HG03025 (cell line): ENCODE measurements around the gene CMTR2.

Experiments used
- ATAC-seq: cut with Tn5 transposase; IDR thresholded peaks from one replicate; pipeline ENCODE4 v1.9.1; 2021; ENCODE audit warnings: mild to moderate bottlenecking, moderate library complexity; ENCODE audit not compliant: unreplicated experiment, low FRiP score

The CMTR2 gene

GRCh38 chr16:71276589-71277334 lies 12.4 kb downstream of the CMTR2 start:
- ATAC-seq = no peak

GRCh38 chr16:71273384-71273783 lies 15.8 kb downstream of the CMTR2 start:
- no peak for ATAC-seq

GRCh38 chr16:71264299-71264698 lies 24.9 kb downstream of the CMTR2 start:
- no peak for ATAC-seq

DNA sequence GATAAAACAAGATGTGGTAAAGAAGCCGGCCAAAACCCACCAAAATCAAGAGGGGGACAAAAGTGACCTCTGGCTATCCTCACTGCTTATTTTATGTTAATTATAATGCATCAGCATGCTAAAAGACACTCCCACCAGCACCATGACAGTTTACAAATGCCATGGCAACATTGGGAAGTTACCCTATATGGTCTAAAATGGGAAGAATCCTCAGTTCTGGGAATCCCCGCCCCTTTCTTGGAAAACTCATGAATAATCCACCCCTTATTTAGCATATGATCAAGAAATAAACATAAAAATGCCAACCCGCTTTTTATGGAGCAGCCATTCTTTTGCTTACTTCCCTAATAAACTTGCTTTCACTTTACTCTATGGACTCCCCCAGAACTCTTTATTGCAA lies 25.6 kb downstream of the CMTR2 start:
- no peak for ATAC-seq

- ATAC-seq = no peak
Observed at GRCh38 chr16:71262391-71262790, 26.8 kb downstream of the CMTR2 start.

DNA sequence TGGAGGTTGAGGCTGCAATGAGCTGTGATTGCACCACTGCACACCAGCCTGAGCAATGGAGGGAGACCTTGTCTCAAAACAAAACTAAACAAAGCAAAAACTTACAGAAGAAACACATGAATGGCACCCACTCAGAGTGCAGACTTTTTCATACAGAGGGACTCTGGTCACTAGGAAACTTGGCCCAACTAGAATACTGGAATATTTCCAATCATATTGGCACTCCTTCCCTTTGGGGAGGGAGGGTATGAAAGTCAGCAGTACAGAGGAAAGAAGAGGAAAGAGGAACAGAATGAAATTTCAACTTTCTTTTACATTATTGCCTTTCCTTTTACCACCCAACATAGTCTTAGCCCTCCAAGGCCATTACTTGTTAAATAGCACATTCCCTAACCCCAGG lies 28.2 kb downstream of the CMTR2 start:
- ATAC-seq = no peak

- ATAC-seq = no peak
Observed at GRCh38 chr16:71259086-71259485, 30.1 kb downstream of the CMTR2 start.

DNA sequence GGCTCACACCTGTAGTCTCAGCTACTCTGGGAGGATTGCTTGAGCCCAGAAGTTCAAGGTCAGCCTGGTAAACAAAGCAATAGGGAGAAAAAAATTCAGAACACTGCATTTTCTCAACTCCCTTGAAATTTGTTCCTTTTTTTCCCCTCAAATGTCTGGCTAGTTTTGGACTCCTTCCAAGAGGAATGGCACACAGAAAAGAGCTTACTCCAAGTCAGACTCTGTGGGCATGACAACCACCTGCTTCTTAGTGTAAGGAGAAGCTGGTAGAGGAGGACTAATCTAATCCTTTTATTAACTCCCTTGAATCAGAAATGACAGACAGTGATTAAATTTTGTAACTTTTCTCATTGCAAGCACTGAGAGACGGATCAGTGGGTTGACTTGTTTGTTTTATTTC lies 30.8 kb downstream of the CMTR2 start:
- no peak for ATAC-seq

DNA sequence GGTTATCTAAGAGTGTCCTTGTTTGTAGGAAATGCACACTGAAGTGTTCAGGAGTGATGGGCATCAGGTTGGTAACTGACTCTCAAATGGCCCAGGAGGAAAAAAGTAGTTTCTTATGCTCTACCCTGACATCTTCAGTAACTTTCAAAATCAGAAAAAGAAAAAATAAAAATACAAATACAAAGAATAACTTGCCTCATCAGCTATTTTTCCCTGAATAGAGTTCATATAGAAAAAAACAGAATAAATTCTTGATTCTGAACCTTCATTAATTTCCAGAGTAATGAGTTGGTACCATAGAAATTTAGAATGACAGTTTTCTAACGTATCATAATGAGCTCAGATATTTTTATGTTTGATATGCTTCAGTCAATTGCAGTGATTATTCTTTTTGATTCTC lies 31.4 kb downstream of the CMTR2 start:
- ATAC-seq = no peak

- ATAC-seq = no peak
Observed at GRCh38 chr16:71255721-71256120, 33.5 kb downstream of the CMTR2 start.

DNA sequence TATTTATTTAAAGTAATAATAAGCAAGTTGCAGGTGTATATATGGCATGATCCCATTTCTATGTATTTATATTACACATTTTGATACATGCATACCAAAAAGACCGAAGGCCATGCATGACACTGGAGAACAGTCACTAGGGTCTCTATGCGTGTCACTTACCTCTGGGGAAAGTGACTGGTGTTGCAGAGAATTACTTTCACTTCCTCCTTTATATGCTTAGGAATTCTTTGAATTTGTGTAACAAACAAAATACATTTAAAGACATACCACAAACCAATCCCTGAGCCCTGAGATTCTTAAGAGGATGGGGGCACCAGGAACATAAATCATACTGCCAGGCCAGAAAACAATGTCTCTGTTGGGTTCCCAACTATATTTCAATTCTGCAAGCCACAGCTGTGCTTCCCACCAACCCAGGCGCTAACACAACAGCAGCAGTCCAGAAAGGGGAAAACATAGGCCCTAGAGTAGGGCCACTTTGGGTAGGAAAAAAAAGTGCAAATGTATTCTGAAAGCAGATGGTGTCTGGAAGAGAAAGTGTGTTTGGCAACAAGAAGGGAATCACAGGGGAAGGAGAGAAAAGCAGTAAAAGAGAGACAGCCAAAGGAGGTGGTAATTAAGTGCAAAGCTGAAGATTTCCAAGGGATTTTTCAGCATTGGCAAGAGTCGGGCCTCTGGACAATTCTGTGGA lies 34.2 kb downstream of the CMTR2 start:
- no peak for ATAC-seq

DNA sequence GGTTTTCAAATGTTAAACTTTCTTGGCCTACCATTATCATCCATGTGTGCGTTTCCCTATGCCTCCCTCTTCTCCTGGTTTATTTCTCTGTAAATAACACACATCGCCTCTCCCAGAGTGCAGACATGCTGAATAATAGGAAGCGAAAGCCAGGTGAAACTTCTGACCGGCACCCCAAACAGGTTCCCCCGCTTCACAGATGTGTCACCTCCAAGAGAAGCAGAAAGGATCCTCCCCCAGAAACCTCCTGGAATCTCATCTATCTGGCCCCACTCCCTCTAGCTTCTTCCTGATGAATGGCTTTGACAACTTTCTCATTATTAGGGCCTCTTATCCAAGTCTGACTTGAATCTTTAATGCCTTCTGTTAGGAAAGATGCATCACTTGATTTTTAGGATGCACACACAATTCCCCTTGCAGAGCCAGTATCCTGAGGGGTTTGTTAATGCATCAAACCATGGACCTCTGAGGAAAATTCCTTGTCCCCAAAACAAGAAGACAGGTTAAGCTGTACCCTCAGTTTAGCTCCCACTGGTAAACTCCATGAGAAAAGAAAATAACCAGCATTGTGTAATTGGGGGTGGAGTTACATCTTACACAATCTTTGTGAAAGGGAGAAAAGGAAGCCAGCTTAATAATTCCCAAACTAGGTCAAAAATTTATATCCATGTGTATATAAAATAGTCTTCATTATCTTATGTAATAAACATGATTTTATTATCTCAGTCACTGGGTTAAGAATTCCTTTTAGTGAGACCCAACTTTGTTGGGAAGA lies 38.6 kb downstream of the CMTR2 start:
- ATAC-seq = no peak

- ATAC-seq = no peak
Observed at GRCh38 chr16:71249399-71249798, 39.8 kb downstream of the CMTR2 start.

- ATAC-seq = no peak
Observed at GRCh38 chr16:71247478-71247877, 41.7 kb downstream of the CMTR2 start.

DNA sequence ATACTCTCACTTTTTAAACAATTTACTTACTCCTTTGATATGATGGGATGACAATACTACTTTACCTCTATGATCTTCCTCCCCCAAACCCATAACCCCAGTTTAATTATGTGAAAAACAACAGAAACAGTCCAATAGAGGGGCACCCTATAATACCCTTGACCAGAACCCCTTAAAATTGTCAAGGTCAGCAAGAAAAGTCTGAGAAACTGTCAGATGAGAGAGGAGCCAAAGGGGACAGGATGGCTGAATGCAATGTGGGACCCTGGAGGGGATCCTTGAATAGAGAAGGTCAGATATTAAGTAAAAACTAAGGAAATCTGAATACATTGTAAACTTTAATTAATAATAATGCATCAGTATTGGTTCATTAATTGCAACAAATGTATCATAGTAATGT lies 42.9 kb downstream of the CMTR2 start:
- ATAC-seq = no peak

DNA sequence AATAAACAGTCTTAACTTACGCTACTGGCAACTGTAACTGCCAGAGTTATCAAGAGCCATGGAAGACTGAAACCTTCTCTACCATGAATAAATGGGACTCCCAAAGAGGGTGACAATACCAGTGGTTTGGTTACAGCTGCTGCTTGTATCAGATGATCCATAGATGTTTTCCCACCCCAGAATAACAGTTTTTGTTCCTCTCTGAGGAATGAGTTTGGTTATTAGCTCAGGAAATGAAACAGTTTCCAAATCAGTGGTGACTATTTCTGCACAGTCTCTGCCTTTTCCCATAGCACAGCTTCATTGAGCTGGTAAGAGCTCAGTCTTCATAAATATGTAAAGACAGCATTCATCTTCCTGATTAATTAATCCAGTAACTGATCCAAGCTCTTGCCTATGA lies 44.7 kb downstream of the CMTR2 start:
- ATAC-seq = no peak

GRCh38 chr16:71242601-71243000 lies 46.6 kb downstream of the CMTR2 start:
- no peak for ATAC-seq

DNA sequence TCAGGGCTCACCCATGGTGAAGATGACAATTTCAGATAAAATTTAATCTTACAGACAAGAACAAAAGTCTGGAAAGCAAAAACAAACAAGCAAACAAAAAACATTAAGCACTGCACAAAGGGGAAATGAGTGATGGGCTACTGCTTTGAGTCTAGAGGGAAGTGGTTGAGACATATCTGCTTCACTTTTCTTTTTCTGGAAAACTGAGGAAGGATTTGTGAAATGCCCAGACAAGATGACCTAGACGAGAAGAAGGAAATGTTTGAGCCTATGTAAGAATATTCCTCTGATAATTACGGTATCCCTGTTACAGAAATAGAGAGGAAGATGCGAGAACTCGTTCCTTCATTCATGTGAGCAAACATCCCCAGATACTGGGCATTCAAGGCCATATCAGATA lies 47.2 kb downstream of the CMTR2 start:
- ATAC-seq = no peak
